ENCODE results near the gene CNTN4. TPM values are rescaled to one million over a fixed set of nuclear protein-coding genes. Genes with fewer than 3 reads are reported as not detected.

The CNTN4 gene
- total RNA-seq, 1 donor = 0.09 TPM

- H3K4me3 ChIP-seq (ENCODE audit: low read depth, low read length) = no peak overlapping the region
- DNase-seq (ENCODE audit: low read depth) = no peak
- TF ChIP-seq, protein P1, sequence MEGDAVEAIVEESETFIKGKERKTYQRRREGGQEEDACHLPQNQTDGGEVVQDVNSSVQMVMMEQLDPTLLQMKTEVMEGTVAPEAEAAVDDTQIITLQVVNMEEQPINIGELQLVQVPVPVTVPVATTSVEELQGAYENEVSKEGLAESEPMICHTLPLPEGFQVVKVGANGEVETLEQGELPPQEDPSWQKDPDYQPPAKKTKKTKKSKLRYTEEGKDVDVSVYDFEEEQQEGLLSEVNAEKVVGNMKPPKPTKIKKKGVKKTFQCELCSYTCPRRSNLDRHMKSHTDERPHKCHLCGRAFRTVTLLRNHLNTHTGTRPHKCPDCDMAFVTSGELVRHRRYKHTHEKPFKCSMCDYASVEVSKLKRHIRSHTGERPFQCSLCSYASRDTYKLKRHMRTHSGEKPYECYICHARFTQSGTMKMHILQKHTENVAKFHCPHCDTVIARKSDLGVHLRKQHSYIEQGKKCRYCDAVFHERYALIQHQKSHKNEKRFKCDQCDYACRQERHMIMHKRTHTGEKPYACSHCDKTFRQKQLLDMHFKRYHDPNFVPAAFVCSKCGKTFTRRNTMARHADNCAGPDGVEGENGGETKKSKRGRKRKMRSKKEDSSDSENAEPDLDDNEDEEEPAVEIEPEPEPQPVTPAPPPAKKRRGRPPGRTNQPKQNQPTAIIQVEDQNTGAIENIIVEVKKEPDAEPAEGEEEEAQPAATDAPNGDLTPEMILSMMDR (IDR thresholded peaks at IDR 0.05; ENCODE audit: insufficient read depth, low read length) = no peak
These were observed 385.7 kb downstream of the CNTN4 start for GRCh38 chr3:2484162-2485026.

DNA sequence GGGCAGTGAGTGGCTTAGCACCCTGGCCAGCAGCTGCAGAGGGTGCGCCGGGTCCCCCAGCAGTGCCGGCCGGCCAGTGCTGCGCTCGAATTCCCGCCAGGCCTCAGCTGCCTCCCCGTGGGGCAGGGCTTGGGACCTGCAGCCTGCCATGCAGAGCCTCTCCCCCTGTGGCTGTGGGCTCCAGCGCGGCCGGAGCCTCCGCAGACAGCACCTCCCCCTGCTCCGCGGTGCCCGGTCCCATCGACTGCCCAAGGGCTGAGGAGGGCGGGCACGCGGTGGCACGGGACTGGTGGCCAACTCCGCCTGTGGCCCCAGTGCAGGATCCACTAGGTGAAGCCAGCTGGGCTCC, 386.3 kb downstream of the CNTN4 start:
- no peak overlapping the region for H3K4me3 ChIP-seq (ENCODE audit: low read depth, low read length)
- no peak for DNase-seq (ENCODE audit: low read depth)
- TF ChIP-seq, protein P1 (IDR thresholded peaks at IDR 0.05; ENCODE audit: insufficient read depth, low read length) = no peak

GRCh38 chr3:2495746-2496145, 397.1 kb downstream of the CNTN4 start:
- TF ChIP-seq, protein P1 (IDR thresholded peaks at IDR 0.05; ENCODE audit: insufficient read depth, low read length) = no peak
- DNase-seq (ENCODE audit: low read depth) = no peak

DNA sequence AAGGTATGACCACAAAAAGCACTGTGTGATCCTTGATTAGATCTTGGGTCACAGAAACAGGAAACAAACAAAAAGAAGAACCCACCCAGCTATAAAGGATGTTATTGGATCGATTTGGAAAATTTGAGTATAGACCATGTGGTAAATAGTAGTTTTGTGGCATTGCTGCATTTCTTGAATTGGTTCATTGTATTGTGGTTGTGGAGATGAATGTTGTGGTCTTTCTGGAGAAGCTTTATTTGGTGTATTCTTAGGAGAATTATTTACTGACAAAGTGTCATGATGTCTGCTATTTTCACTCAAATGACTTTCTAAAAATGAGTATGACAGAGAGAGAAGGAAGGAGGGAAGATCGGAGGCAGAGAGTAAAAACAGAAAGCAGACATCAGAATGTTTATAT, 406.2 kb downstream of the CNTN4 start:
- H3K4me3 ChIP-seq (ENCODE audit: low read depth, low read length) = no peak overlapping the region
- DNase-seq (ENCODE audit: low read depth) = no peak
- TF ChIP-seq, protein P1 (IDR thresholded peaks at IDR 0.05; ENCODE audit: insufficient read depth, low read length) = no peak

More at GRCh38 chr3:2495746-2496145, 397.1 kb downstream of the CNTN4 start:
- H3K4me3 ChIP-seq (ENCODE audit: low read depth, low read length) = no peak overlapping the region

GRCh38 chr3:2506776-2507175, 408.1 kb downstream of the CNTN4 start:
- no peak overlapping the region for H3K4me3 ChIP-seq (ENCODE audit: low read depth, low read length)
- TF ChIP-seq, protein P1 (IDR thresholded peaks at IDR 0.05; ENCODE audit: insufficient read depth, low read length) = no peak
- no peak for DNase-seq (ENCODE audit: low read depth)

- DNase-seq (ENCODE audit: low read depth) = no peak
- H3K4me3 ChIP-seq (ENCODE audit: low read depth, low read length) = no peak overlapping the region
These were observed 412.0 kb downstream of the CNTN4 start for GRCh38 chr3:2510591-2511145.

More at GRCh38 chr3:2510591-2511145, 412.0 kb downstream of the CNTN4 start:
- TF ChIP-seq, protein P1 (IDR thresholded peaks at IDR 0.05; ENCODE audit: insufficient read depth, low read length) = no peak

Measured in fibroblast of the aortic adventitia (primary cell).